Progenitor cell of endocrine pancreas (in vitro differentiated cells): Measurements from ENCODE around the gene SHISA6. TPM values are rescaled to one million over a fixed set of nuclear protein-coding genes. Genes with fewer than 3 reads are reported as not detected.

Experiments
- DNase-seq: peaks from one replicate; pipeline ENCODE4 v3.0.0; 2021; ENCODE audit warnings: low spot score; ENCODE audit not compliant: unreplicated experiment
- H3K27ac Mint-ChIP-seq: 2 replicates; pipeline ENCODE4 v1.8.0; 2021; ENCODE audit warnings: mild to moderate bottlenecking, moderate library complexity, mixed read lengths
- H3K27me3 Mint-ChIP-seq: 2 replicates; pipeline ENCODE4 v1.8.0; 2021; ENCODE audit warnings: mixed read lengths
- H3K36me3 Mint-ChIP-seq: 2 replicates; pipeline ENCODE4 v1.8.0; 2022; ENCODE audit warnings: mixed read lengths; ENCODE audit not compliant: insufficient read depth
- H3K4me1 Mint-ChIP-seq: 2 replicates; pipeline ENCODE4 v1.8.0; 2021; ENCODE audit warnings: low read depth, mixed read lengths
- H3K4me3 Mint-ChIP-seq: 2 replicates; pipeline ENCODE4 v1.8.0; 2021; ENCODE audit warnings: low read depth, mild to moderate bottlenecking, moderate library complexity, mixed read lengths
- H3K9me3 Mint-ChIP-seq: 2 replicates; pipeline ENCODE4 v1.8.0; 2021; ENCODE audit warnings: low read depth, mixed read lengths
- CTCF ChIP-seq: fragments of 200-600 bp; sonication (generic); IDR thresholded peaks from one replicate; pipeline ENCODE4 v1.5.0; 2021; ENCODE audit warnings: antibody characterized with exemption, mild to moderate bottlenecking; ENCODE audit not compliant: unreplicated experiment
- total RNA-seq: library from RNA; stranded (reverse); gene quantifications from 2 replicates; pipeline ENCODE4 v1.2.1, GENCODE V29; 2021

The SHISA6 gene
- total RNA-seq, 1 donor from 2014 or later: 1.0 TPM

GRCh38 chr17:11349106-11349505, 108.1 kb downstream of the SHISA6 start:
- TF ChIP-seq CTCF: no peak
- no peaks in the 10 kb centered on the region for H3K27me3 Mint-ChIP-seq
- H3K9me3 Mint-ChIP-seq: no peaks in the 10 kb centered on the region
- no peaks in the 10 kb centered on the region for H3K4me1 Mint-ChIP-seq
- no peak overlapping the region for H3K27ac Mint-ChIP-seq
- no peaks in the 10 kb centered on the region for H3K36me3 Mint-ChIP-seq
- H3K4me3 Mint-ChIP-seq: no peak overlapping the region
- no peak for DNase-seq

- TF ChIP-seq CTCF: no peak
- no peak overlapping the region for H3K4me3 Mint-ChIP-seq
- H3K9me3 Mint-ChIP-seq: no peaks in the 10 kb centered on the region
- no peaks in the 10 kb centered on the region for H3K4me1 Mint-ChIP-seq
- H3K27me3 Mint-ChIP-seq: no peaks in the 10 kb centered on the region
- no peak overlapping the region for H3K27ac Mint-ChIP-seq
- no peak for DNase-seq
- no peaks in the 10 kb centered on the region for H3K36me3 Mint-ChIP-seq
These were observed 110.5 kb downstream of the SHISA6 start for GRCh38 chr17:11351479-11351878.

- Mint-ChIP-seq H3K4me3 (no peak overlapping the region), H3K9me3 (no peaks in the 10 kb centered on the region), H3K4me1 (no peaks in the 10 kb centered on the region), H3K27me3 (no peaks in the 10 kb centered on the region), H3K27ac (no peak overlapping the region), H3K36me3 (no peaks in the 10 kb centered on the region)
- no peak for DNase-seq
- no peak for TF ChIP-seq CTCF
These were observed 112.6 kb downstream of the SHISA6 start for GRCh38 chr17:11353601-11354000.

- DNase-seq: no peak
- no peak for TF ChIP-seq CTCF
- no peaks in the 10 kb centered on the region for H3K9me3 Mint-ChIP-seq
- no peaks in the 10 kb centered on the region for H3K4me1 Mint-ChIP-seq
- no peaks in the 10 kb centered on the region for H3K27me3 Mint-ChIP-seq
- H3K4me3 Mint-ChIP-seq: no peak overlapping the region
- H3K36me3 Mint-ChIP-seq: no peaks in the 10 kb centered on the region
- no peak overlapping the region for H3K27ac Mint-ChIP-seq
These were observed 115.4 kb downstream of the SHISA6 start for GRCh38 chr17:11356371-11356770.

- no peaks in the 10 kb centered on the region for H3K36me3 Mint-ChIP-seq
- no peak overlapping the region for H3K27ac Mint-ChIP-seq
- no peaks in the 10 kb centered on the region for H3K9me3 Mint-ChIP-seq
- DNase-seq: no peak
- no peaks in the 10 kb centered on the region for H3K4me1 Mint-ChIP-seq
- H3K27me3 Mint-ChIP-seq: peaks cover 3% of the 10 kb centered on the region
- no peak overlapping the region for H3K4me3 Mint-ChIP-seq
- no peak for TF ChIP-seq CTCF
These were observed 122.6 kb downstream of the SHISA6 start for GRCh38 chr17:11363565-11364117.
